ENCODE measurements around the gene TTK.

DNA sequence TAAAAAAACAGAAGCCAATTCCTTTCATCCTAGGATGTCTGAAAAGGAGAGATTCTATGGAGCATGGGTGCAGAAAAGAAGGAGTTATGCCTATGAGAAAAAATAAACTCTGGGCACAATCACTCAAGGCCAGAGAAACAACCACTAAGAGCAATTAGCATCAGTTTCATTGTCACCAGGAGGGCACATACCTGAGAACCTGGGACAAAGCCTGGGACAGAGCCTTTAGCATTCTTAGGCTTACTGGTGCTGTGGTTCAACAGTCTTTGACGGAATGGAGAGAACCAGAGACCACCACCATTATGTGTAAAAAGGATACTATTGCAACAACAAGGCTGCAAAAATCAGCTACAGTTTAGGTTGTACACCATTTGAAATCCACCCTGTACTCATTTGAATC, 72.6 kb downstream of the TTK start:
- TF ChIP-seq POLR2A (IDR thresholded peaks at IDR 0.05): no peak
- TF ChIP-seq CTCF (IDR thresholded peaks at IDR 0.05): no peak
